Lower leg skin (tissue), 4 donors: Measurements from ENCODE around the gene KDSR. TPM values are rescaled to one million over a fixed set of nuclear protein-coding genes. Genes with fewer than 3 reads are reported as not detected.
A peak's percentile ranks its signal among the peaks of the same experiment; 100 is the strongest.

Experiments used
- DNase-seq, 2 donors: peaks; one replicate each; pipeline ENCODE4 v3.0.0-alpha.2; 2019; ENCODE audit warnings: low spot score in 2 of 2
- H3K4me3 ChIP-seq: fragments of 200-600 bp; sonication (generic); 2 replicates; pipeline ENCODE4 v1.5.1; 2017; ENCODE audit warnings: mild to moderate bottlenecking, low read depth; ENCODE audit not compliant: poor library complexity, severe bottlenecking
- CTCF ChIP-seq, 3 donors: fragments of 450-650 bp; IDR thresholded peaks; one replicate each; pipeline ENCODE4 v1.5.1; 2016; ENCODE audit warnings: antibody characterized with exemption in 3 of 3, mild to moderate bottlenecking in 3 of 3, moderate library complexity in 2 of 3
- POLR2A ChIP-seq, 2 donors: fragments of 450-650 bp; IDR thresholded peaks; one replicate each; pipeline ENCODE4 v1.6.1; 2016 to 2017; ENCODE audit warnings: antibody characterized with exemption in 2 of 2, mild to moderate bottlenecking in 1 of 2, moderate library complexity in 1 of 2
- WGBS, 2 donors: methylation state at CpG; one replicate each; pipeline ENCODE4 v1.1.5; 2018; 5-methylcytosine and 5-hydroxymethylcytosine counted together
- intact Hi-C: fragments of 100-400 bp; cut with DNase I; formaldehyde crosslinking; loops from one replicate; pipeline ENCODE4 v1.15.0; 2023; ENCODE audit warnings: low total_unique reads
- total RNA-seq, 4 donors: library from RNA; depleted of rRNA; stranded (reverse); fragments of >200 nt; gene quantifications; one replicate each; pipeline ENCODE4 v1.1.0, GENCODE V29; 2016

The KDSR gene
- total RNA-seq, 4 donors from 2014 or later: 91.7 to 121 (median 99.3) TPM

GRCh38 chr18:63318889-63319382, 48.1 kb downstream of the KDSR start:
- DNase-seq: no peak
- 0 to 1% methylated on average over 8 of the region's 8 CpGs for WGBS, 2 donors
- intact Hi-C loops: no loop called here

GRCh38 chr18:63317982-63318888, 48.8 kb downstream of the KDSR start:
- no peak for TF ChIP-seq POLR2A (IDR thresholded peaks at IDR 0.05)
- TF ChIP-seq CTCF (IDR thresholded peaks at IDR 0.05): peak in 1 of 3 donors; percentile 10
- intact Hi-C loops: no loop called here
- peak; percentile 54 to 94 for DNase-seq
- peak overlapping the region; percentile 8 for H3K4me3 ChIP-seq
- WGBS, 2 donors: 3% methylated on average over 42 to 55 of the region's 66 CpGs

More at GRCh38 chr18:63318889-63319382, 48.1 kb downstream of the KDSR start:
- TF ChIP-seq CTCF (IDR thresholded peaks at IDR 0.05) (no peak), POLR2A (IDR thresholded peaks at IDR 0.05) (no peak)
- peak overlapping the region; percentile 45 for H3K4me3 ChIP-seq

GRCh38 chr18:63317556-63317946, 49.5 kb downstream of the KDSR start:
- intact Hi-C loops: no loop called here
- WGBS, 2 donors: 58 to 65% methylated on average over 10 of the region's 10 CpGs

GRCh38 chr18:63316612-63317555, 50.1 kb downstream of the KDSR start:
- WGBS, 2 donors: 63 to 67% methylated on average over 4 of the region's 4 CpGs
- H3K4me3 ChIP-seq: no peak overlapping the region
- no peak for TF ChIP-seq POLR2A (IDR thresholded peaks at IDR 0.05)
- no peak for TF ChIP-seq CTCF (IDR thresholded peaks at IDR 0.05)
- intact Hi-C loops: no loop called here
- no peak for DNase-seq

More at GRCh38 chr18:63317556-63317946, 49.5 kb downstream of the KDSR start:
- no peak for DNase-seq
- H3K4me3 ChIP-seq: peak overlapping the region; percentile 8
- TF ChIP-seq CTCF (IDR thresholded peaks at IDR 0.05) (no peak), POLR2A (IDR thresholded peaks at IDR 0.05) (no peak)

GRCh38 chr18:63315876-63316275, 51.1 kb downstream of the KDSR start:
- intact Hi-C loops: no loop called here

More at GRCh38 chr18:63315876-63316275, 51.1 kb downstream of the KDSR start:
- no peak for TF ChIP-seq POLR2A (IDR thresholded peaks at IDR 0.05)
- no peak for TF ChIP-seq CTCF (IDR thresholded peaks at IDR 0.05)
- no peak for DNase-seq
- no peak overlapping the region for H3K4me3 ChIP-seq
